Left lung (tissue), 10 donors: ENCODE data around the gene MYBBP1A. TPM values are rescaled to one million over a fixed set of nuclear protein-coding genes. Genes with fewer than 3 reads are reported as not detected.

Experiments used
- ATAC-seq: fragments of 200-7000 bp; cut with Tn5 transposase; one replicate; pipeline ENCODE4 v1.9.1; 2020; ENCODE audit warnings: moderate library complexity
- DNase-seq, 4 donors: peaks; one replicate each; pipeline ENCODE4 v3.0.0-alpha.2; 2013 to 2020
- H3K27ac ChIP-seq, 2 donors: fragments of 200-600 bp; sonication (generic) in 1 of 2; one replicate each; pipeline versions ENCODE4 v1.5.0 to v1.8.0; 2020 to 2021
- H3K27me3 ChIP-seq, 2 donors: fragments of 200-600 bp; sonication (generic) in 1 of 2; one replicate each; pipeline versions ENCODE4 v1.5.0 to v1.8.0; 2020 to 2021
- H3K36me3 ChIP-seq, 2 donors: fragments of 200-600 bp; sonication (generic) in 1 of 2; one replicate each; pipeline versions ENCODE4 v1.5.0 to v1.8.0; 2020 to 2021
- H3K4me1 ChIP-seq, 2 donors: fragments of 200-600 bp; one replicate each; pipeline ENCODE4 v1.8.0; 2021
- H3K4me3 ChIP-seq, 2 donors: fragments of 200-600 bp; sonication (generic) in 1 of 2; one replicate each; pipeline versions ENCODE4 v1.5.0 to v1.8.0; 2020 to 2021; ENCODE audit warnings: mild to moderate bottlenecking in 1 of 2
- H3K9me3 ChIP-seq, 2 donors: fragments of 200-600 bp; sonication (generic) in 1 of 2; one replicate each; pipeline versions ENCODE4 v1.5.0 to v1.8.0; 2020 to 2021
- CTCF ChIP-seq, 2 donors: fragments of 200-600 bp; sonication (generic) in 1 of 2; IDR thresholded peaks; one replicate each; pipeline versions ENCODE4 v1.5.0 to v1.8.0; 2021; ENCODE audit warnings: antibody characterized with exemption in 2 of 2
- intact Hi-C, 2 donors: fragments of 100-400 bp; cut with DNase I; formaldehyde crosslinking; loops; one replicate each; pipeline versions ENCODE4 v1.11.2 to v1.14.2; 2022
- polyA plus RNA-seq, 6 donors: library from polyadenylated mRNA; unstranded; fragments of 120-200 nt; gene quantifications; one replicate each; pipeline ENCODE4 v1.2.1, GENCODE V29; 2013; ENCODE audit not compliant: insufficient read length in 6 of 6
- total RNA-seq, 2 donors: library from RNA; stranded (reverse); fragmentation: NEBNext Ultra II Directional; extraction: Animal tissue kit (Norgen Biotek cat#: 25700); gene quantifications; one replicate each; pipeline ENCODE4 v1.2.1, GENCODE V29; 2021
- donor health status: DM: no; HTN: yes; CAD: no.
- donor health status: DM: no; HTN: no; CAD: no.

MYBBP1A gene
- total and polyA plus RNA-seq, 8 donors: 28.6 to 53.8 (median 40.6) TPM

DNA sequence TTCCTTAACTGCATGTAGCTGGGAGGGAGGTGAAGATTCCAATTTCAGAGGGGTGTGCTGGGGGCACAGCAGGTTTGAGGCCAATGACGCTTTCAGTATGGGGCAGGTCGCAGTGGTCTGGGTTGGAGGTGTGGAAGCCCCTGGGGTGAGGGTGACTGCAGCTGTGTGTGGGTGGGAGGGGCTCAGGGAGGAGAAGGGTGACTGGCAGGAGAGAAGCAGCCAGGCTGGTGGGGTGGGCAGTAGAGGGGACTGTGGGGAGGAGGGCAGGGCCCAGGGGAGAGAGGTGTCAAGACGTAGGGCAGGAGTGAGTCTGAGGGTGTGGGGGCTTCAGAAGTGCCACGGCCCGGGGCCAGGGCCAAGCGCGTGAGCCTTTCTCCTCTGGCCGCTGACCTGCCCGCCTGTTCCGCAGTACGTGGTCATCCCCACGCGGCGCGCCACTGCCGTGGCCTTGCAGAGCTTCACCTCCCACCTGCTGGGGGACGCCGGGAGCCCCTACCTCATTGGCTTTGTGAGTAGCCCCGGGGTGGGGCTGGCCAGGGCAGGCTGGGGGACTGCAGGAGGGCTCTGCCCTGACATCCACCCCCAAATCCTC lies 19.4 kb downstream of the MYBBP1A start:
- Histone ChIP-seq H3K27ac (peak overlapping the region; percentile 48 to 74), H3K9me3 (no peaks in the 10 kb centered on the region), H3K36me3 (peaks cover 0 to 44% of the 10 kb centered on the region in 2 donors), H3K27me3 (no peaks in the 10 kb centered on the region), H3K4me3 (no peak overlapping the region), H3K4me1 (peaks cover 10 to 92% of the 10 kb centered on the region in 2 donors)
- TF ChIP-seq CTCF (IDR thresholded peaks at IDR 0.05): no peak
- ATAC-seq (no peak), DNase-seq (no peak)
- intact Hi-C loops: no loop called here

- H3K27ac ChIP-seq: peak overlapping the region in 1 of 2 donors; percentile 61
- ATAC-seq (no peak), DNase-seq (no peak)
- TF ChIP-seq CTCF (IDR thresholded peaks at IDR 0.05): no peak
- no peak overlapping the region for H3K4me3 ChIP-seq
- peaks cover 10 to 93% of the 10 kb centered on the region in 2 donors for H3K4me1 ChIP-seq
- intact Hi-C loops: no loop called here
- H3K36me3 ChIP-seq: peaks cover 0 to 37% of the 10 kb centered on the region in 2 donors
- H3K27me3 ChIP-seq: no peaks in the 10 kb centered on the region
- H3K9me3 ChIP-seq: no peaks in the 10 kb centered on the region
Observed at GRCh38 chr17:4534928-4535666, 20.1 kb downstream of the MYBBP1A start.

DNA sequence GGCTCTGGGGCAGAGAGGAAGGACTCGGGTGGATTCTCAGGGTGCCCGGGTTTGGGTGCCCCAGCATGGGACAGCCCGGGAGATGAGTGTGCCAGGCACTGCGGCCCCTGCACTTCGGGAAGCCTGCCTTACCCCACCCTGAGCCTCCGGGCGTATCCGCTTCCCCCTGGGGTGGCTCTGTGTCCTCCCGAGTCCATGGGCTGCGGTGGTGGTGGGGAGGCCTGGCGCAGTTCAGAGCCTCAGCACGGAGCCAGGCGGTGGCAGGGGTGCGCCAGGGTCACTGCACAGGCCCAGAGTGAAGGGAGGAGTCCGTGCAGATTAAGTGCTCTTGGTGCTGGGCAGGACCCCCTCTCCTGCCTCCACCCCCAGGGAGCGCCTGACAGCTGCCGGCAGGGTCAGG lies 20.7 kb downstream of the MYBBP1A start:
- intact Hi-C loops: no loop called here
- Histone ChIP-seq H3K9me3 (no peaks in the 10 kb centered on the region), H3K4me1 (peaks cover 10 to 92% of the 10 kb centered on the region in 2 donors), H3K36me3 (peaks cover 0 to 32% of the 10 kb centered on the region in 2 donors), H3K27ac (peak overlapping the region; percentile 7 to 61), H3K27me3 (no peaks in the 10 kb centered on the region), H3K4me3 (no peak overlapping the region)
- no peak for TF ChIP-seq CTCF (IDR thresholded peaks at IDR 0.05)
- ATAC-seq (no peak), DNase-seq (no peak)

- peak in 1 of 2 donors; percentile 12 for TF ChIP-seq CTCF (IDR thresholded peaks at IDR 0.05)
- intact Hi-C loops: no loop called here
- H3K36me3 ChIP-seq: peaks cover 0 to 25% of the 10 kb centered on the region in 2 donors
- DNase-seq (no peak), ATAC-seq (peak; percentile 3)
- H3K9me3 ChIP-seq: no peaks in the 10 kb centered on the region
- H3K27ac ChIP-seq: peak overlapping the region; percentile 7 to 61
- peaks cover 10 to 85% of the 10 kb centered on the region in 2 donors for H3K4me1 ChIP-seq
- H3K27me3 ChIP-seq: no peaks in the 10 kb centered on the region
- H3K4me3 ChIP-seq: no peak overlapping the region
Observed at GRCh38 chr17:4533523-4534504, 21.4 kb downstream of the MYBBP1A start.
